ENCODE results near the gene MTCL3.

MTCL3 gene

GRCh38 chr6:127515234-127515793 lies 3.8 kb downstream of the MTCL3 start:
- DNase-seq (ENCODE audit: low read depth), result peak; percentile 1

- DNase-seq (ENCODE audit: low read depth), result peak; percentile 3
These were observed 4.3 kb downstream of the MTCL3 start for GRCh38 chr6:127514773-127515227.

- DNase-seq (ENCODE audit: low read depth), result no peak
These were observed 4.9 kb downstream of the MTCL3 start for GRCh38 chr6:127514179-127514772.

- no peak for DNase-seq (ENCODE audit: low read depth)
These were observed 5.7 kb downstream of the MTCL3 start for GRCh38 chr6:127513425-127513824.

GRCh38 chr6:127510876-127511275 lies 8.3 kb downstream of the MTCL3 start:
- no peak for DNase-seq (ENCODE audit: low read depth)

- no peak for DNase-seq (ENCODE audit: low read depth)
These were observed 12.2 kb downstream of the MTCL3 start for GRCh38 chr6:127506894-127507293.

GRCh38 chr6:127503022-127503421 lies 16.1 kb downstream of the MTCL3 start:
- DNase-seq (ENCODE audit: low read depth), result no peak

GRCh38 chr6:127497410-127497809 lies 21.7 kb downstream of the MTCL3 start:
- no peak for DNase-seq (ENCODE audit: low read depth)

- no peak for DNase-seq (ENCODE audit: low read depth)
These were observed 22.7 kb downstream of the MTCL3 start for GRCh38 chr6:127496471-127496870.

- no peak for DNase-seq (ENCODE audit: low read depth)
These were observed 24.8 kb downstream of the MTCL3 start for GRCh38 chr6:127494240-127494767.

- no peak for DNase-seq (ENCODE audit: low read depth)
These were observed 29.9 kb downstream of the MTCL3 start for GRCh38 chr6:127489248-127489647.

- DNase-seq (ENCODE audit: low read depth), result no peak
These were observed 32.2 kb downstream of the MTCL3 start for GRCh38 chr6:127486934-127487333.

GRCh38 chr6:127484212-127484863 lies 34.8 kb downstream of the MTCL3 start:
- no peak for DNase-seq (ENCODE audit: low read depth)

- DNase-seq (ENCODE audit: low read depth), result no peak
These were observed 35.6 kb downstream of the MTCL3 start for GRCh38 chr6:127483399-127484055.

GRCh38 chr6:127482325-127482724 lies 36.8 kb downstream of the MTCL3 start:
- no peak for DNase-seq (ENCODE audit: low read depth)

- no peak for DNase-seq (ENCODE audit: low read depth)
These were observed 37.5 kb downstream of the MTCL3 start for GRCh38 chr6:127481628-127482027.

GRCh38 chr6:127481111-127481510 lies 38.0 kb downstream of the MTCL3 start:
- no peak for DNase-seq (ENCODE audit: low read depth)

GRCh38 chr6:127477658-127478057 lies 41.5 kb downstream of the MTCL3 start:
- DNase-seq (ENCODE audit: low read depth), result no peak

- DNase-seq (ENCODE audit: low read depth), result no peak
These were observed 43.3 kb downstream of the MTCL3 start for GRCh38 chr6:127475823-127476176.

GRCh38 chr6:127475135-127475822 lies 43.9 kb downstream of the MTCL3 start:
- no peak for DNase-seq (ENCODE audit: low read depth)

GRCh38 chr6:127471379-127472255 lies 47.5 kb downstream of the MTCL3 start:
- no peak for DNase-seq (ENCODE audit: low read depth)

Measured in activated gamma-delta T cell treated with anti-CD3 and anti-CD28 coated beads, Interleukin-2, amount 50 U/mL, for 16 hours (primary cell).